Kidney epithelial cell (primary cell): ENCODE data around the gene NFATC2. TPM values are rescaled to one million over a fixed set of nuclear protein-coding genes. Genes with fewer than 3 reads are reported as not detected.

Experiments used
- DNase-seq: peaks from one replicate; pipeline ENCODE4 v3.0.0-alpha.2; 2010; ENCODE audit warnings: low read depth
- H3K27me3 ChIP-seq: 2 replicates; pipeline ENCODE4 v1.6.0; 2011; ENCODE audit warnings: low read length; ENCODE audit not compliant: control insufficient read depth, insufficient read depth
- H3K36me3 ChIP-seq: 2 replicates; pipeline ENCODE4 v1.5.1; 2011; ENCODE audit warnings: low read length; ENCODE audit not compliant: control insufficient read depth, insufficient read depth
- H3K4me3 ChIP-seq: 2 replicates; pipeline ENCODE4 v1.5.1; 2011; ENCODE audit warnings: low read depth, mild to moderate bottlenecking, control low read depth, low read length
- CTCF ChIP-seq: IDR thresholded peaks from 2 replicates; pipeline ENCODE4 v1.5.1; 2011; ENCODE audit warnings: mild to moderate bottlenecking, moderate library complexity, low read length, control low read depth, inconsistent platforms; ENCODE audit not compliant: insufficient read depth, poor library complexity, severe bottlenecking
- total RNA-seq: library from RNA; depleted of rRNA; stranded (reverse); fragments of >200 nt; gene quantifications from 2 replicates; pipeline ENCODE4 v1.2.3, GENCODE V29; 2015

NFATC2 gene
- total RNA-seq, 1 donor from 2014 or later: 2.9 TPM

DNA sequence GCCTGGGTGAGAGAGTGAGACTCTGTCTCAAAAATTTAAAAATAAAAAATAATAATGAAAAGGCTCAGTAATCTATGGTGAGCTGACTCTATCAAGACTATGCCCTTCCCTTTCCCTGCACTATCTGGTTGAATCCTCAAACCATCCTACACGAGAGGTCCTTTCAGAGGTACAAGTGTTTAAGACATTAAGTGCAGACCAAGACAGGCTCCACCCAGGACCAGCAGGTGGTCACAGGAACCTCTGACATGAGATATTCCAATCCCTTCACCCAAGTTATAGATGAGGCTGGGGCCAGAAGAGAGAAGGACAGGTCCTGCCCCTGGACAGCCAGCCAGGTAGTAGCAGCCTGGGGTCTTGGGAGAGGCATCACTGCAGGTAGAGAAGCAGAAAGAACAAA lies 182.6 kb downstream of the NFATC2 start:
- Histone ChIP-seq H3K4me3 (no peak overlapping the region), H3K36me3 (no peaks in the 10 kb centered on the region), H3K27me3 (no peaks in the 10 kb centered on the region)
- DNase-seq: no peak
- TF ChIP-seq CTCF: no peak

DNA sequence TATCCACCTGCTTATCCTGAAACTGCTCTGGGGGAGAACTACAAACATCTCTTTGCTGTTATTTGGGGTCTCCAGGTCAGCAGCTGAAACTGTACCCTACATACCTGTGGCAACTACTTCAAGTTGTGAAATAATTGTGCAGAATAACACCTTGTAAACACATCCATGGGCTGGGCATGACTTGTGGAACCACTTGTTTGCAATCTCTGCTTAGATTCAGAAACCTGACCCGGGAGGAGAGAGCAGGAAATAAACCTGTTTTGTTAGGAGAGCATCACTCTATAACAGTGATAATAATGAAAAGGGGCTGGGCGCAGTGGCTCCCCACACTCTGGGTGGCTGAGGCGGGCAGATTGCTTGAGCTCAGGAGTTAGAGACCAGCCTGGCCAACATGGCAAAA lies 183.1 kb downstream of the NFATC2 start:
- Histone ChIP-seq H3K27me3 (no peaks in the 10 kb centered on the region), H3K4me3 (no peak overlapping the region), H3K36me3 (no peaks in the 10 kb centered on the region)
- no peak for DNase-seq
- no peak for TF ChIP-seq CTCF

DNA sequence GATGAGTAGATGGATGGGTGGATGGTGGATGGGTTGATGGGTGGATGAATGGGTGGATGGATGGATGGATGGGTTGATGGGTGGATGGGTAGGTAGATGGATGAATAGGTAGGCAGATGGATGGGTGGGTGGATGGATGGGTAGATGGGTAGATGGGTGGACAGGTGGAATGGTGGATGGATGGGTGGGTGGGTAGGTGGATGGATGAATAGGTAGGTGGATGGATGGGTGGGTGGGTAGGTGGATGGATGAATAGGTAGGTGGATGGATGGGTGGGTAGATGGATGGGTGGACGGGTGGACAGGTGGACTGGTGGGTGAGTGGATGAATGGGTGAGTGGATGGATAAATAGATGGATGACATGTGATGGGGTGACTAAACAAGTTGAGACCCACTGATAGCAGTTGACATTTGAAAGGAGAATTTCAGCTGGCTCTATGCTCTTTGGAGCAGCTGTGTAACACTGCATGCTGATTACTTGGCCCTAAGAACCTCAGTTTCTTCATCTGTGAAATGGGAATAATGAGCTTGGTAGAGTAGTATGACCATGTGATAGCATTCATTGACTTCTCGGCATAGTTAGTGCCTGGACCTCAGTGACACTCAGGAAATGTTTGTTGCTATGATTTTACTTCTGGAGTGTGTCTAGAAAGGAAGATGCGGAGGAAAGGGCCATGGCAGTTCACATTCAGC lies 184.3 kb downstream of the NFATC2 start:
- DNase-seq: no peak
- TF ChIP-seq CTCF: no peak
- Histone ChIP-seq H3K4me3 (no peak overlapping the region), H3K27me3 (no peaks in the 10 kb centered on the region), H3K36me3 (no peaks in the 10 kb centered on the region)

- no peak for DNase-seq
- Histone ChIP-seq H3K27me3 (no peaks in the 10 kb centered on the region), H3K4me3 (no peak overlapping the region), H3K36me3 (no peaks in the 10 kb centered on the region)
- TF ChIP-seq CTCF: no peak
Observed at GRCh38 chr20:51357543-51357942, 185.0 kb downstream of the NFATC2 start.

- H3K36me3 ChIP-seq: no peaks in the 10 kb centered on the region
- DNase-seq: no peak
- H3K27me3 ChIP-seq: no peaks in the 10 kb centered on the region
- TF ChIP-seq CTCF: no peak
- no peak overlapping the region for H3K4me3 ChIP-seq
Observed at GRCh38 chr20:51356871-51357270, 185.6 kb downstream of the NFATC2 start.

DNA sequence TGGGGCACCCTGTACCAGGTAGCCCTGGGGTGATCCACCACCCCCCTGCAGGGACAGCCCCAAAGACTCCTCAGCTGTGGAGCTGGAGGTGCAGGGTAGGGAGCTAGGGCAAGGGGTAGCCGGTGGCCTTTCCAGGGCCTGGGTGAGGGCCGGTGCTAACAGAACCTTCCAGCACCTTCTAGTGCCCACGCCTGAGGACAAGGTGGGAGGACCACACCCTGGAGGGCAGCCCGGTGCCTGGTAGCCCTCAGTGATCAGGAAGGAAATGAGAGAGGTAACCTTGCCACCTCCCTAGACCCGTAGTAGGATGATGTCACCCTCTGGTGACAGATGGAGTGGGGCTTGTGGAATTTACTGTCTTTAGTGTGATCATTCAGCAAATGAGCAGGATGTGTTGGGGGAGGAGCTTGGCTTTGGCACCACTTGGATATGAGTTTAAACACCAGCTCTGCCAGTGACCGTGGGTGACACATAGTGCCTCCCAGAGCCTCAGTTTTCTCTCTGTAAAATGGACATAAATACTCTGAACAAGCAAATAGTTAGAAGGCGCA lies 187.7 kb downstream of the NFATC2 start:
- DNase-seq: no peak
- Histone ChIP-seq H3K36me3 (no peaks in the 10 kb centered on the region), H3K27me3 (no peaks in the 10 kb centered on the region), H3K4me3 (no peak overlapping the region)
- TF ChIP-seq CTCF: no peak
